ENCODE results near the gene JARID2.
"Not testable (repeated sequence)": the region's sequence is repeated elsewhere in the genome, so short reads cannot be mapped to it uniquely, and the experiment has no call there.

Gene JARID2

DNA sequence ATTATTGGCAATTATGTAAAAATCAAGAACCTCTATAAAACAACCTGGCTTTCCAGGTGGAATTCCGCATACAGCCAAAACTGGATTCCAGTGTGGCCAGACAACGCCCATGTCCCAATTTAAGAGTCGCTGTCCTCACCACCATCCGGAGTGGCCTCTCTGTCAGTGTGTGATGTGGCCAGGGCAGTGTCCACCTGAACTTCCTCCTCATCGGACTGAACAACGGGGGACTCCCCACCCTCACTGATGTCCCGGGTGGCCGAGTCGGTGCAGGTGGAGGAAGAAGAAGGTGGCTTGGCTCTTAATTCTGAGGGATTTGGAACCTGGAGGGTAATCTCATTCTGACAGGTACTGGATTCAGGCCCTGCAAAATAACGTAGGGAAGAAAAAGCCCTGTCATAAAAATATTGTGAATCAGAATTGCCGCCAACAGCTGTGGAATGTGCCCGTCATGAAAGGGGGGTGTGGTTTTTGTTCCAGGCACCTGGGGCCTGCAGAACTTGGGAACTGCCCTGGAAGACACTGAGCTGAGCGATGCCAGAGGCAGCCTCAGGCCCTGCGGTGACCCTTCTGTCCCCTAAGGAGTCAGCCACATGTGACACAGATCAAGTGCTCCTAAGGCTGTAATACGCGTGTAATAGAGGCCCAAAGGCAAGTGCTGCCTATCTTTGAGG is 277.1 kb downstream of the JARID2 start:
- no peak for DNase-seq (ENCODE audit: low spot score)

DNA sequence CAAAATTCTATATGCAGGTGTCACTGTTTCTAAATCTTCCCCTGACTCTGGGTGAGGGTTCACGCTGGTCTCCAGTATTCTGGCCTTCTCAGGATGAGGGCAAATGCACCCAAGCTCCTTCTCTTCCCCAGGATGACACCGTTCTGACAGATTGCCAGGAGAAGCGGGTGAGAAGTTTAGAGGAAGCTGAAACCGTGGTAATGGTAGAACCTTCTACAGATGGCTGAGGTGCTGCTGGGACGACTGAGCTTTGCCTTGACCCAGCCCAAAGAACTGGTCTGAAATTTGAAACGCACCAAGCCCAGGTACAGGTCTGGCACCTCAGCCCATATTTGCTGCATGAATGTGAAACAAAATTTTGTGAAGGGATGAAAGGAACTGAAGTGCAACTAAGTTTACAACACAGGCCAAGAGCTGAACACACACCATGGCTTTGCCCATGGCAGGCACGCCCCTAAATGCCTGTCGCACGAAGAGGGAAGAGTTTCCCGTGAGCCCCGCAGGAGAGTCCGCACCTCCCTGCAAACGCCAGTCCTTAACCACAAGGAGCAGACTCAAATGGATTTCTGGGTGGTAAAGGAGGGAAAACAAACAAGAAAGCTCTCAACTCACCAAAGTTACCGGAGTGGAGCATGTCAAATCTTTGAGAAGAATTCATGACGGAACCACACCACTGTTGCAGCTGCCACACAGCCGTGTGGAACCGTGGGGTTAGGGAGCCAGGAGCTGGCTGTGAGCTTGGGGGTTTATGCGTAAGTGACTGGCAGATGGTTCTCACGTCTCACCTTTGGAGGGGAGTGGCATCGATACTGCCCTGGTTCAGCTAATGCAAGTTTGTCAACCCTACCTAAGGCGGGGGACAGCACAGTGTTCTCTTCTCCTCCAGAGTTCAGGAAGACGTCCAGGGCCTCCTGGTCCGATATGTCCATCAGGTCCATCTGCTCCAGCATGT is 278.1 kb downstream of the JARID2 start:
- no peak for DNase-seq (ENCODE audit: low spot score)

DNA sequence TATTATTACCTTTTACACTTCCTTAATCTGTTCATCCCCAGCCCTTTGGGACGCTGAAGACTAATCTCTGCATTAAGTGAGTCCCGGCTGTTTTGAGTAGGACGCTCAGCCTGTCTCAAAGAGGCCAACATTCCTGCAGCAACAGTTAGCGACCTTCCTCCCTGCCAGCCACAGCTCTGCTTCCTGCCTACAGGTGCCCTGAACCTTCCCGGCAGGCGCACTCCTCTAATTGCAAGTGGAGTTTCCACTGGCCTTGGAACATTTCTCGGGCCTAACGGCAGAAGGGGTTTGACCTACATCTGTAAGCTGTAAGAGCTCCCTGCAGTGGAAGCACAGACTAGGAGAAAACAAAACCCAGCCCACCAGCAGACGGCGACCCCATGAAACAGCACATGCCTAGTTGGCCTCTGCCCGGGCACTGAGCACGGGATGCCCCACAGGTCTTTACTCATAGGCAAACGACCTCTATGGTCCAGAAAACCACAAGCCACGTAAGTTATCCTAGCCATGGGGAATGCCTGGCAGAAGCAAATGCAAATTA is 279.1 kb downstream of the JARID2 start:
- no peak for DNase-seq (ENCODE audit: low spot score)

DNA sequence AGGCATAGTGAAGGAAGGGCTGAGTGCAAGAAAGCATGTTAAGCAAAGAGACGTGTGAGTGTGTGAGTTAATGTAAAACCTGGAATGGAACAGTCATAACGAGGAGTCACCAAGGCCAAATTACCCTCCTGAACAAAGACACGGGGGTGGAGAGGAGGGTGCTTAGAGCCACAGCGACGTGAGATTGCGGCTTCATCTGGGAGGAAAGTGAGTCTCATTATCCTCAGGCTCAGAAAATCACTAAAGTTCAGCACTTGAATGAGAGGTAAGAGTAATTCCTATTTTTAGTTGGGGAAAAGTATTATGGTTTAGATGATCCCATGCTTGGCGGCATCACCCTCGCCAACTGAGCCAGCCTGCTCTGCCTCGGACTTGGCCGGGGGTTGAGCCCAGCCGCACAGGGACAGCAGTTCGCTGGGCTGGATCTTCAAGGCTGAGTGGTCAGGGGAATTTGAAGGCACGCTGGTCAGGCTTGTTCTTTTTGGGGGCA is 280.4 kb downstream of the JARID2 start:
- no peak for DNase-seq (ENCODE audit: low spot score)

DNA sequence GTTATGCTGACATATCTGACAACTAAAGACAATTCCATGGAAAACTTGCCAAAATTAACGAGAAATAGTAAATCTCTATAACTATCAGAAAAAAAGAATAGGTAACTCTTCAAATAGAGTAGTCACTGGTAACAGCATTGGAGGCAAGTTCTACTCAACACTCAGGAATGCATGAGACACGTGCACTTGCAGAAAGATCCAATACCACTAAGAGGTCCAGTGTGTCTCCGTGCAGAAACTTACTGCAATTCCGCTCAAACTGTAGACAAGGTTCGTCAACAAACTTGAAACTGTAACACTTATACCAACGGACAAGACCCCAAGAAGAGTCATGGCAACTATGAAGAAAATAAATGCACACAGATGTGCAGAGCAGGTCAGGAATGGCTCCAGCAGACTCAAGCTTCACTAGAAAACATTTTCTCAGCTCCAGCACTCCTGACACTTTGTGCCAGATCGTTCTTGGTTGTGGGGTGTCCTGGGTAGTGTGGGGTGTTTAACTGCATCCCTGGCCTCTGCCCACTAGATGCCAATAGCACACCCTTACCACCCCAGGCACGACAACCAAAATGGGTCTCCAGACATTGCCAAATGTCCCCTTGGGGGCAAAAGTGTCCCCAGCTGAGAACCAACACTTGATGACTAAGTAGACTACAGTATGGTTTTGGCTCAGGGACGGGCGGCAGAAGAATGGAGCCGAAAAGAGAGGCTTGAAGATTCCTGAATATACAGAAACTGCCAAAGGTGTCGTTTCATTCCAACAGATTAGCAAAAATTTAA is 282.2 kb downstream of the JARID2 start:
- no peak for DNase-seq (ENCODE audit: low spot score)

DNA sequence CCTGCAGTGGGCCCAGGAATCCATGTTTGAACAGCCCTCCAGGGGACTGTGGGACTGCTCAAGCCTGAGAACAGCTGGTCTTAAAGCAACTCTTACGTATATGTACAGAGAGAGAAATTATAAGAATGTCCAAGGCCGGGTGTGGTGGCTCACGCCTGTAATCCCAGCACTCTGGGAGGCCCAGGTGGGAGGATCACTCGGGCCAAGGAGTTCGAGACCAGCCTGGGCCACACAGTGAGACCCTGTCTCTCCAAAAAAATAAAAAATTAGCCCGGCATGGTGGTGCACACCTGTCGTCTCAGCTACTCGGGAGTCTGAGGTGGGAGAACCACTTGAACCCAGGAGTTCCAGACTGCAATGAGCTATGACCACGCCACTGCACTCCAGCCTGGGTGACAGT is 283.0 kb downstream of the JARID2 start:
- DNase-seq (ENCODE audit: low spot score), result no peak

DNA sequence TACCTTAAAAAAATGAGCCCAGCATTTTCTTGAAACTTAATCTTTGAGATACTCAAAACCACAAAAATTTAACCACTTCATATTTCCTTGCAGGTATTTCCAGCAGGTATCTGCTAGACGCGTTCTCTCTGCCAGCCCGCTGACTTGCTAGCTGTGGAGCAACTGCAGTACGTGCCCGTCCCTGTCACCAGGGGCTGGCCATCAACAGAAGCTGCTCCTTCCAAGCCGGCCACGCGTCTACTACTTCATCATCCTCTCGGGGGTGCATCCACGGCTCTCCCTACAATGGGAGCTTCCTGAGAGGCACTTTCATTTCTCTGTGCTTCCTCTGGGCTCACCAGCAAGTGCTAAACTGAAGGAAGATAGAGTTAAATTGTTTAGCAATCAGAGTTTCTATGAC is 284.5 kb downstream of the JARID2 start:
- no peak for DNase-seq (ENCODE audit: low spot score)

DNA sequence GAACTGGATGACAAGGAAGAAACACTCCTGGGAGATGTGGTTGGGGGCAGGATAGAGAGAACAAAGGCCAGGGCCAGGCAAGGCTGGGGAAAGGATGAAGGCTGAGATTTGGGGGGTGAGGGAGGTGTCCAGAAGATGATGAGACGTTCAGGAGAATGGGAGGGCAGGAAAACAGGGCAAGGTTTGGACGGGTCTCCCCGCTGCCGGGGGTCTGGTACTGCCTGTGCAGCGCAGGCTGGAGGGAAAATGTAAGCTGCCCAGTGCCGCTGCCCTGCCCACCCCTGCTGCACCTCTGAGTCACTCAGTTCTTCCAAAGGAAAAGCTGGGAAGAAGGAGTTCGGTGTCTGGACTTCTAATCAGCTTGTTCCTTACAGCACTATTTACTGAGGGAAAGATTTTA is 286.1 kb downstream of the JARID2 start:
- no peak for DNase-seq (ENCODE audit: low spot score)

DNA sequence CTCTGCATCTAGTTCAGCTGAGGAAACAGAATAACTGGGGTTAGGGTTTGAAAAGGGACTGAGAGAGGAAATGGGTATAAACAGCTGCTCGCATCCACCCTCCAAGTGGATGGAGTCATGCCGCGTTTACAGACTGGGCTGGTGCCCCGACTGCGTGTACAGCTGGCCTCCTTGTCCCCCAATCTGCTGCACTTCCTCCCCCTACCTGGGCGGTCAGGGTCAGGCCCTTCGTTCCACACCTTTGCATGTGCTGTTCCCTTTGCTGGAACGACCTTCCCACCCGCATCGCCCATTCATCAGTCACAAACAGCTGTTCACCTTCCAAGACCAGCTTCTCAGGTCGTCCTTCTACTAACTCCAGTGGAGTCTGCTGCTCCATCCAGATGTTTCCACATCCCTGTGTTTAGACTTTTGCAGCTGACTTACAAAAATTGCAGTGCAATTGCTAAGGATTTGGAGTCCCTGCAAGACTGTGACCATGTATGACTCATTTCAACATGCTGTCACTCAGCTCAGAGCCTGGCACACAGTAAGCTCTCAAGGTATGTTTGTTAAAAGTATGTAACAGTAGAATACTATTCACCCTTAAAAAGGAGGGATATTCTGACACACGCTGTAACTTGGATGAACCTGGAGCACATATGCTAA is 287.6 kb downstream of the JARID2 start:
- DNase-seq (ENCODE audit: low spot score), result no peak

DNA sequence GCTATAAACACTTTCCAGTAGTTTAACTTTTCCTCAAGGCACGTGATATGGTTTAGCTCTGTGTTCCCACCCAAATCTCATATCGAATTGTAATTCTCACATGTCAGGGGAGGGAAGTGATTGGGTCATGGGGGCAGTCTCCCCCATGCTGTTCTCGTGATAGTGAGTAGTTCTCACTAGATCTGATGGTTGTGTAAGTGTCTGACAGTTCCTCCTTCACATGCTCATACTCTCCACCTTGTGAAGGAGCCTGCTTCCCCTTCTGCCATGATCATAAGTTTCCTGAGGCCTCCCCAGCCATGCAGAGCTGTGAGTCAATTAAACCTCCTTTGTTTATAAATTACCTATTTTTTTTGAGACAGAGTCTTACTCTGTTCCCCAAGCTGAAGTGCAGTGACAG is 289.1 kb downstream of the JARID2 start:
- no peak for DNase-seq (ENCODE audit: low spot score)

DNA sequence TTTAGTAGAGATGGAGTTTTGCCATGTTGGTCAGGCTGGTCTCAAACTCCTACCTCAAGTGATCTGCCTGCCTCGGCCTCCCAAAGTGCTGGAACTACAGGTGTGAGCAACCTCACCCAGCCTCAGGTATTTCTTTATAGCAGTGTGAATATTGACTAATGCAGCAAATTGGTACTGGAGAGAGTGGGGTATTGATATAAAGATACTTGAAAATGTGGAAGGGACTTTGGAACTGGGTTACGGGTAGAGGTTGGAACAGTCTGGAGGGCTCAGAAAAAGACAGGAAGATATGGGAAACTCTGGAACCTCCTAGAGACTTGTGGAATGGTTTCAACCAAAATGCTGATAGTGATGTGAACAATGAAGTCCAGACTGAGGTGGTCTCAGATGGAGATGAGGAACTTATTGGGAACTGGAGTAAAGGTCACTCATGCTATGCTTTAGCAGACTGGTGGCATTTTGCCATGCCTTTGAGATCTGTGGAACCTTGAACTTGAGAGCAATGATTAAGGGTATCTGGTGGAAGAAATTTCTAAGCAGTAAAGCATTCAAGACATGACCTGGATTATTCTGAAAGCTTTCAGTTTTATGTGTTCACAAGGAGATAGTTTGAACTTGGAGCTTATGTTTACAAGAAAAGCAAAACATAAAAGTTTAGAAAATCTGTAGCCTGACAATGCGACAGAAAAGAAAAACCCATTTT is 289.8 kb downstream of the JARID2 start:
- DNase-seq (ENCODE audit: low spot score), result no peak

DNA sequence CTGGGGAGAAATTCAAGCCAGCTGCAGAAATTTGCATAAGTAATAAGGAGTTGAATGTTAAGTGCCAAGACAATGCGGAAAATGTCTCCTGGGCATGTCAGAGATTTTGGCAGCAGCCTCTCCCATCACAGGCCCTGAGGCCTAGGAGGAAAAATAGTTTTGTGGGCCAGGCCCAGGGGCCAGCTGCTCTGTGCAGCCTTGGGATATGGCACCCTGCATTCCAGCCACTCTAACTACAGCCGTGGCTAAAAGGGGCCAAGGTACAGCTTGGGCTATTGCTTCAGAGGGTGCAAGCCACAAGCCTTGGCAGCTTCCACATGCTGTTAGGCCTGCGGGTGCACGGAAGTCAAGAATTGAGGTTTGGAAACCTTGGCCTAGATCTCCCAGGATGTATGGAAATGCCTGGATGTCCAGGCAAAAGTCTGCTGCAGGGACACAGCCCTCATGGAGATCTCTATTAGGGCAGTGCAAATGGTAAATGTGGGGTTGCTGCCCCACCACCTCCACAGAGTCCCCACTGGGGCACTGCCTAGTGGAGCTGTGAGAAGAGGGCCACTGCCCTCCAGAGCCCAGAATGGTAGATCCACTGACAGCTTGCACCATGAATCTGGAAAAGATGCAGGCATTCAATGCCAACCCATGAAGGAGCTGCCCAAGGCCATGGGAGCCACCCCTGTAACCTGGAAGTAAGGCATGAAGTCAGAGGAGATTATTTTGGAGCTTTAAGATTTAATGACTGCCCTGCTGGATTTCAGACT is 290.5 kb downstream of the JARID2 start:
- DNase-seq (ENCODE audit: low spot score), result no peak

DNA sequence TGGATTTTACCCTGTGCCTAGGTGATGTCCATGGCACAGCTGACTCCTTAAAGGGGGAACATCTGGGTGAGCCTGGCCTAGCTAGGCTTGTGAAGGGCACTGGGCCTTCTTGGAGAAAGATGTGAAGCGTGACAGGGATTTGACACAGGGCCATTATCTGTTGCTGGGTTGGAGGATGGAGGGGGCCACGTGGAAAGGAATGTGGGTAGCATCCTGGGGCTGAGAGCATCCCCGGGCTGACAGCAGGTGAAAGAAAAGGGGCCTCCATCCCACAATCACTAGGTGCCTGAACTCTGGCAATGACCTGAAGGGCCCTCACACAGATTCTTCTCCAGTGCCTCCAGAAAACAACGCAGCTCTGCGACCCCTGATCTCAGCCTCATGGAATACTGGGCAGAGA is 292.2 kb downstream of the JARID2 start:
- no peak for DNase-seq (ENCODE audit: low spot score)

DNA sequence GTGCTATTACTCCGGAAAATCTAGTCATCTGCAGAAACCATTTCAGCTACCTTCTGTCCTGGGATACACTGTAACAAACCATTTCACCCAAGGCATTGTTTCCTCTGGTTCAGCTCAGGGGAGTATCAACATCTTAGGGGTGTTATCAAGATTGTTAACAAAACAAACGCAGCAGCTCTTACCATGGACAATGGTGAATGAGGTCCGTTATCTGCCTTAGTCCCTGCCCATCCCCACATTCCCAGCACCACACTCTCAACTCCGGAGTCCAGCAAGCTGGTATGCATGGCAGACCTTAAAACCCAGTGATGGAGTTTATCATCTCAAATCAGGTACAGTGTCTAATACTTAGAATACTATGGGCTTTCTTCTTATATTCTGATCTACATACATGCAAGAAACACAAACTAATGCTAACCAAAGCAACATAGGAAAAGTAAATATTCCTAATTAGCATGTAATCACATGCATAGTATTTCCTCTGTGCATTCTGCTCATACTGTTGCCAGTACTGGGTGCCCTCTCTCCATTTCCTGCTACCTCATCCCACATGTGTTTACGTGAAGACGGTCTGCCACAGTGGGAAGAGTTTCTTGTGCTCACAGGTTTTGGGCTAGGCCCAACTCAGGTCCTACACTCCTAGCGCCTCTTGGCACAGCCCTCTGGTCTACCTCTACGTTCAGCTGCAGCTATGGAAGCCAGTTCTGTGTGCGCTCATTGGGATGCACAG is 293.1 kb downstream of the JARID2 start:
- DNase-seq (ENCODE audit: low spot score), result no peak

DNA sequence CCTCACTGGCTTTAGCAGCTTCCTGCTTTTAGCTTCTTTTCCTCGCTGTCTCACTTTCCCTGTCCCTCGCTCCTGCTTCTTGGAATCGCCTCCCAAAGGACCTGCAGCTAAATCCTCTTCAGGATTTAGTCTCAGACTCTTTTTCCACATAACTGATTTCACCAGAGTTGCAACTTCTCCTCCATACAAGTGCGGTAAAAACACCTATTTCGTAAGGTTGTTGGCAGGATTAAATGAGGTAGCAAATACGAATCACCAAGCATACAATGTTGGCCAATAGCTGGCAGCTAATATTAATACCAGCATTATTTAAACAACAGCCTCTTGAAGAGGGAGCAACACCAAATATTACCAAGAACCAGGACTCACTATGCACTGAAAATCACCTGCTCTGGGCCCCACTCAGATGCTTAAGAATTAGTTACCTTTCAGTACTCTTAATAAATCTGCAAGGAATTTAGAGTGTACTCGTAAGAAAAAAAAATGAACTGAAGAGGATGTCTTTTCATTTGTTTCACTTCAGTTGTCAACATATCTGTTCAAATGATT is 293.9 kb downstream of the JARID2 start:
- DNase-seq (ENCODE audit: low spot score), result no peak

DNA sequence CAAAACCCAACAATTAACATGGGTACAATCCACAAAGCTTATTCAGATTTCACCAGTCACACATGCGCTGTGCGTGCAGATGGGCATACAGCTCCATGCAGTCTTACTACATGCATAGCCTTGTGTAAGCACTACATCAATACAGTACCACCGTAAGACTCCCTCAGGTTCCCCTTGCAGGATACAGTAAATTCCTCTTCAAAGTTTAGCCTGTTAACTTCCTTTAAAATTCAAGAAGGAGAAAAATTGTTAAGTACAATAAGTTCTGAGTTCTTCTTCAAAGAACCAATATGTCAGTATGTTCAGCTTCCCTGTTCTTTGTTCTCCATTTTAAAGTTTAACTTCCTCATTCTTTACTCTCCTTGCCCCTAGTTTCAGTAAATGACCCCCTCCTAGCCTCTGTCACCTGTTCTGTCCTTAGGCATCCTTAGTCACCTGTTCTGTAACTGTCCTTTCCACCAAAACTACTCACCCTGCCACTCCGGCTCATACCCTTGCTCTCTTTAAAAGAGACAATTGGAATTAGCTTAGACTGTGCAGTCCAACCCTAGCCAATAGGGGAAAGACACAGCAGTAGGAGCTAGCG is 297.6 kb downstream of the JARID2 start:
- DNase-seq (ENCODE audit: low spot score), result not testable (repeated sequence)

DNA sequence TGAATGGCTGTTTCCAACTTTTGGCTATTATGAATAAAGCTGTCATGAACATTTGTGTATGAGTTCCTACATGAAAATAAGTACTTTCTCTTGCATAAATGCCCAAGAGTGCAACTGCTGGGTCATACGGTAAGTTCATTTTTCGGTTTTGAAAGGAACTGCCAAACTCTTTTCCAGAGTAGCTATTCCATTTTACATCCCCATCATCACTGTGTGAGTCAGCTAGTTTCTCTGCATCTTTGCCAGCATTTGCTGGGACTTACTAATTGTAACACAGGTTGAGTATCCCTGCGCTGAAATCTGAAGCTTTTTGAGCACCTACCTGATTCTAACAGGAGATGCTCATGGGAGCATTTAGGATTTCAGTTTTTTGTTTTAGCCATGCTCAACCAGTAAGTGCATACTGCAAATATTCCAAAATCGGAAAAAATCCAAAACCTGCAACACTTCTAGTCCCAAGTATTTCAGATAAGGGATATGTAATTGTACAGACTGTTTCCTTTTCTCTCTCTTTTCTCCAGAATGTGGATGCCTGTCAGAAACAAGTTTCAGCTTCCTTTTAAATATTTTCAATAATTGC is 298.5 kb downstream of the JARID2 start:
- DNase-seq (ENCODE audit: low spot score), result no peak

DNA sequence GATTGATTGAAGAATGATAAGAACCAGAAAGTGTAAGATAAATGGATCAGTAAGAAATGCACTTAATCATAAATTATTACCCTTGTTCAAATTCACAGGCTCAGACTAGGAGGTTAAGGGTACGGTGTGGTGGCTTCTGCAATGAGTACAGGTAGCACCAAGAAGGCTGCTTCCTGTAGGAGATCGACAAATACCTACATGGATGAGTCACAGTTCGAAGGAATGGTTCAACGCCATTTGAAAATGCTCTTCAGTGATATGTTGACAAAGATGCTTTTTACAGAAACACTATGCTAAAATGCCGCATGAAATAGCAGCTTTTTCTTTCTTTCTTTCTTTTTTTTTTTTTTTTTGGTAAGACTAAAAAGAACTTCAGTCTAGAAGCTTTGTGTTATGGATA is 300.7 kb downstream of the JARID2 start:
- DNase-seq (ENCODE audit: low spot score), result no peak

DNA sequence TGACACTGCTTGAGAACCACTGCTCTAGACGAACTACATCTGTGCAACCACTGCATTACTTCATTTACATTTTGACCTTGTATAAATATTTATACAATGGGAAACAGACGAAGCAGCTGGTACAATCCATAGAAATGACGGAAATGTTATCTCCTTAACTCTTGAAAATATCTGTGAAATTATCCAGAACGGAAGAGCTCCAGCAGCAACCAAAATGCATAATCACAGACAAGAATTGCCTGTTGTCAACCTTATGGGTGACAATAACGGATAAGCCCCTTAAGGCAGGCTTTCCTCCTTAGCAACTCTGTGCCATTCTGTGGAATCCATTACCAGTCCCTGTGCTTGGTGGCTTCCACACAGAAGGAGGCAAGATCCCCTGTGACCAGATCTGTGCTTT is 301.5 kb downstream of the JARID2 start:
- DNase-seq (ENCODE audit: low spot score), result no peak

Measured in AG20443 (cell line).